NCI-H2196 (cell line): ENCODE measurements around the gene ORC3.
"Not testable (repeated sequence)": the region's sequence is repeated elsewhere in the genome, so short reads cannot be mapped to it uniquely, and the experiment has no call there.

ENCODE experiments used
- DNase-seq: peaks from one replicate; lab custom pipeline; 2025; ENCODE audit not compliant: unreplicated experiment; lab: John Stamatoyannopoulos, UW

Gene ORC3

GRCh38 chr6:87590990-87591389 is 1.1 kb downstream of the ORC3 start:
- no peak for DNase-seq

DNA sequence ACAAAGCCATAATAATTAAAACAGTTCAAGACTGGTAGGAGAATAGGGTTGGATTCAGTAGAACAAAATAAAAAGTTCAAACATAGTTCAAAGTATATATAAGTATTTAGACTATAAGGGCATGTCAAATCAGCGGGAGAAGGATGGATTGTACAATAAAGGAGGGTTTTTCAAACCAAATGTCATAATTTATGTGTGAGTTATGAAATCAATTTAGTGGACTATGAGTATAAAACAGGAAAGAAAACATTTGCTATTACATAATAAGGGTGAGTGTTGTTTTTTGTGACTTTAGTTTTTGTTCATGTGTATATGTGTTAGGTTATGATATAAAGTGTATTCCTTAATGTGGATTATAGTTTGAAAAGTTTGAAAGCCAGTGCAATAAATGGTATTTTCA is 10.6 kb downstream of the ORC3 start:
- DNase-seq = no peak

- DNase-seq = no peak
Measured at GRCh38 chr6:87606199-87606598, 16.3 kb downstream of the ORC3 start.

- DNase-seq = no peak
Measured at GRCh38 chr6:87608802-87609201, 18.9 kb downstream of the ORC3 start.

DNA sequence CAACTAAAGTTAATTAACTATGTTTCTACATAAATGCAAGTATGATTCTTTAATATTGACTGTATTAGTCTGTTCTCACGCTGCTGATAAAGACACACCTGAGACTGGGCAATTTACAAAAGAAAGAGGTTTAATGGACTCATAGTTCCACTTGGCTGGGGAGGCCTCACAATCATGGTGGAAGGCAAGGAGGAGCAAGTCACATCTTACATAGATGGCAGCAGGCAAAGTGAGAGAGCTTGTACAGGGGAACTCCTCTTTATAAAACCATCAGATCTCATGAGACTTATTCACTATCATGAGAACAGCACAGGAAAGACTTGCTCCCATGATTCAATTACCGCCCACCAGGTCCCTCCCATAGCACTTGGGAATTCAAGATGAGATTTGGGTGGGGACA is 23.1 kb downstream of the ORC3 start:
- not testable (repeated sequence) for DNase-seq

- no peak for DNase-seq
Measured at GRCh38 chr6:87617405-87617804, 27.5 kb downstream of the ORC3 start.

DNA sequence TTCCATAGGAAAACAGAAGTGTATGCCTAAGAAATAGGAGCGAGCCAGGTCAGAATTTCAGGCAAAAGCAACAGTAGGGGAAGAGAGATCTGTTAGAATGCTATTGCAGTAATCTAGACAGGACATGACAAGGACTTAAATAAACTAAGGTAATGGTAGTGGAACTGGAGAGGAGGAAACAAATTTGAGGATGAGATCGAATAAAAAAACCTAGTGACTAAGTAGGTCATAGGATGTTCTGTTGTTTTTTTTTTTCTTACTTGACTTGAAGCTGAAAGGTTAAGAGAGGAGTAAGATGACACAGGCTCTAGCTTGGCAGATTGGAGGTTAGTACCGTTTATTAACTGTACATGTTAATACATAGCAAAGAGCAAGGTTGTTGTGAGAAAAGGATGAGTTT is 28.6 kb downstream of the ORC3 start:
- no peak for DNase-seq

GRCh38 chr6:87623248-87623647 is 33.3 kb downstream of the ORC3 start:
- DNase-seq = no peak

GRCh38 chr6:87628424-87628823 is 38.5 kb downstream of the ORC3 start:
- no peak for DNase-seq

GRCh38 chr6:87628881-87629280 is 38.9 kb downstream of the ORC3 start:
- no peak for DNase-seq

- DNase-seq = no peak
Measured at GRCh38 chr6:87630746-87631145, 40.8 kb downstream of the ORC3 start.

GRCh38 chr6:87633851-87634250 is 43.9 kb downstream of the ORC3 start:
- no peak for DNase-seq

DNA sequence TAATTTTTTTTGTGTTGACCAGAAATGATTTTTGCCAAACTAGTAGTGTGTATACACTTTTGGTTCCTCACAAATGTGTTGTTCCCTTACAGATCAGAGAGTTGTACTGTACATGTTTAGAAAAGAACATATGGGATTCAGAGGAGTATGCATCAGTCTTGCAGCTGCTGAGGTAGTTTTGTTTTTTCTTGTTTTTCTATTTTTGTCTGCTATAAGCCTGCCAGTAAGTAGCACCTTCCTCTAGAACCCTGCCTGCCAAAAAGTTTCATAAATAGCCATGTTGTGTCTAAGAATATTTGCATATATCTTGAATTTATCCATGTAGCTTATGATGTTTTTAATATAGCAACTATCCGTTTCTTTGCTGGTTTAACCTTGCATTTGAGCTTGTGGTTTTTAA is 46.4 kb downstream of the ORC3 start:
- no peak for DNase-seq

DNA sequence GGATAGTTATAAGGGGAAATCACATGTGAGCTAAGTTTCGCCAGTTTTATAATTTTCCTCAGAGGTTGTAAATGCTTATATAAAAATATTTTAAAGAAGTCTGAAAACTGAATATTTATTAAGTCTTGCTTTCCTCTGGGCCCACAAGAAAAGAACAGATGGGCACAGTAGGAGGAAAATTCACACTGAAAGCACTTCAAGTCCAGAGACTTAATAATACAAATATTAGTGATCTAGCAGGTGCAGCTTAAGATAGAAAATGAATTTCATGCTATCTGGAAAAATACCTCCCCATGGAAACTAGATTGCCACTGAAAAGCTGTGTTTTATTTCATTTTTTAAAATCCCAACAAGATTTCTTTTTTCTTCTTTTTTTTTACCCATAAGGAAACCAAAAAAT is 47.2 kb downstream of the ORC3 start:
- DNase-seq = no peak

DNA sequence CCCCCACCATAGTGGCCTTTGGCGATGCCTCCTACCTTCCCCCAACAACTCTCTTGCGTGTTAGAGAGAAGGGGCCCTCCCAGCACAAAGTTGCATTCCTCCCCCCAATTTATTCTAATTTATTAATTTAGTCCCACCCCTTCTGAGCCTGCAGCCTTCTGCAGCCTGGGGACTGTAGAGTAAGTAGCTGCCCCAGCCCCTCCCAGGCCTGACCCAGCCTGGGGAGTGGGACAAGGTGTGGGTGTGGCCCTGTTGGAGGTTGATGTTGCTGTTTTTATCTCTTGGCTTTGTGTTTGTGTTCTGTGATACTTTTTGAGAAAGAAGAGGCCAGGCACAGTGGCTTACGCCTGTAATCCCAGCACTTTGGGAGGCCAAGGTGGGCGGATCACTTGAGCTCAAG is 49.4 kb downstream of the ORC3 start:
- DNase-seq = no peak

DNA sequence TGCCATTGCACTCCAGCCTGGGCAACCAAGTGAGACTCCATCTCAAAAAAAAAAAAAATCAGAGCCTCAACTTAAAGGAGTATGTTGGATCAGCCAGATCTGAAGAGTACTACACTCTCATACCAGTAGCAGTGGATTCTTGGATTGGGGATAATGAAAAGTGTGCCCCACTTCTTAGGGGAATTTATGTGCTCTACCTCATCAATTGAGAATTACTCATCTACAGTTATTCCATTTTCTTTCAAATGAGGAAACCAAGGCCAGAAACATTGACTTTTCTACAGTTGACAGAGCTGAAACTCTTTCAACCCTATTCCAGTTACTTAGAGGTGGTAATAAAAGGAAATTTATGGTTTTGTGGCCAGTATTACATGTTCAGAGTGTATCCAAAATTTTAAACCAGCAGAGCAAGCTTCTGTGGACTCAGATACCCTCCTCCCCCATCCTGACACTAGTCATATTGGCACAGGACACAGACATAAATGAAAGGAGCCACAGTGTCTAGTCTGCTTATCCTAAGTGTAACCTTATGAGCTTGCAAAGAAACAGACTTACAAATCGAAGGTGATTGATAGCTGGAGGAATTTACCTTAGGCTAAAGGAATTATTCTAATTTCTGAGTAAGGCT is 51.2 kb downstream of the ORC3 start:
- DNase-seq = peak; percentile 10

DNA sequence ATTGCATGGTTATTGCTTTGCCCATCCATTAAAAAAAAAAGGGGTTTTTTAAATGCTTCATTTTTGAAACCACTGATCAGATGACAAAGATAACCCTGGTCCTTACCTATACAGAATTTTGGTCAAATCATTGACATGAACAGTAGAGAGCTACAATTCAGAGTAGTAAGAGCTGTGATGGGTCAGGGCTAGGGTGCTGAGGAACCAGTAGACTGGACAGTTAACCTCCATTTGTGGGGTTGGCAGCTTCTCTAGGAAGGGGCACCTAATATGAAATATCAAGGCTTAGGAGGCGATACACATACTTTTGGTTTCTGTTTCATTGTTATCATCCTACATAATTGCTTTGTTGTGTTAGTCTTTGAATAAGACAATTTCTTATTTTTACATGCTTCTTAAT is 55.1 kb downstream of the ORC3 start:
- no peak for DNase-seq

- no peak for DNase-seq
Measured at GRCh38 chr6:87653074-87653962, 63.4 kb downstream of the ORC3 start.

GRCh38 chr6:87654122-87654521 is 64.2 kb downstream of the ORC3 start:
- no peak for DNase-seq

GRCh38 chr6:87654875-87655454 is 65.0 kb downstream of the ORC3 start:
- no peak for DNase-seq

- DNase-seq = no peak
Measured at GRCh38 chr6:87655824-87656223, 65.9 kb downstream of the ORC3 start.

- DNase-seq = no peak
Measured at GRCh38 chr6:87656857-87657256, 66.9 kb downstream of the ORC3 start.
